Measurements from ENCODE around the gene CDS1.

DNA sequence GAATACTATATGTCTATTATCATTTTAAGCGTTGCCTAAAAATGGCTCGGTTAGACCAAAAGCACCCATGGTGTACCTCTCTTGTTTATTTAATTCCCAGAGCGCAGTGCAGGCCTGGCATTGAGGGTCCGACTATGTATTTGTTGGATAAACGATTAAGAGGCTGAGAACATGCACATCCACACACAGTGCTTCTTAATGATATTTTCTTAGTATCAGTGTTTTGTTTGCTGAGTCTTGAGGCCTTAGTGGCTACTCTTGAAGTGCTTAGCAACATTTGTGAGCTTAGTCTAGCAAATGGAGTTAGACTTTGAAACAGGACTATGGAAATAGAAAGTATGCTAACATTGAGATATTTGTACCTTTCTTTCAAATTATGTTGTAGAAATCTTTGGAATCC is 43.7 kb downstream of the CDS1 start:
- TF ChIP-seq, protein P1, sequence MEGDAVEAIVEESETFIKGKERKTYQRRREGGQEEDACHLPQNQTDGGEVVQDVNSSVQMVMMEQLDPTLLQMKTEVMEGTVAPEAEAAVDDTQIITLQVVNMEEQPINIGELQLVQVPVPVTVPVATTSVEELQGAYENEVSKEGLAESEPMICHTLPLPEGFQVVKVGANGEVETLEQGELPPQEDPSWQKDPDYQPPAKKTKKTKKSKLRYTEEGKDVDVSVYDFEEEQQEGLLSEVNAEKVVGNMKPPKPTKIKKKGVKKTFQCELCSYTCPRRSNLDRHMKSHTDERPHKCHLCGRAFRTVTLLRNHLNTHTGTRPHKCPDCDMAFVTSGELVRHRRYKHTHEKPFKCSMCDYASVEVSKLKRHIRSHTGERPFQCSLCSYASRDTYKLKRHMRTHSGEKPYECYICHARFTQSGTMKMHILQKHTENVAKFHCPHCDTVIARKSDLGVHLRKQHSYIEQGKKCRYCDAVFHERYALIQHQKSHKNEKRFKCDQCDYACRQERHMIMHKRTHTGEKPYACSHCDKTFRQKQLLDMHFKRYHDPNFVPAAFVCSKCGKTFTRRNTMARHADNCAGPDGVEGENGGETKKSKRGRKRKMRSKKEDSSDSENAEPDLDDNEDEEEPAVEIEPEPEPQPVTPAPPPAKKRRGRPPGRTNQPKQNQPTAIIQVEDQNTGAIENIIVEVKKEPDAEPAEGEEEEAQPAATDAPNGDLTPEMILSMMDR (IDR thresholded peaks at IDR 0.05), result no peak
- TF ChIP-seq POLR2AphosphoS5 (IDR thresholded peaks at IDR 0.05), result no peak

Data from stomach (tissue), 4 donors.